RWPE2 (cell line): Measurements from ENCODE around the gene RBM20.

Experiments used
- ATAC-seq: fragments of 200-7000 bp; cut with Tn5 transposase; 3 replicates; pipeline ENCODE4 v1.9.1; 2021; ENCODE audit warnings: low read depth
- DNase-seq: peaks from one replicate; pipeline ENCODE4 v3.0.0-alpha.2; 2020; ENCODE audit warnings: low spot score
- H3K27ac ChIP-seq: fragments of 450-650 bp; 2 replicates; pipeline ENCODE4 v1.5.1; 2017; ENCODE audit warnings: mild to moderate bottlenecking; ENCODE audit not compliant: poor library complexity, severe bottlenecking
- H3K27me3 ChIP-seq: fragments of 250-450 bp; sonication (Bioruptor Pico); 2 replicates; pipeline ENCODE4 v1.5.1; 2021; ENCODE audit warnings: mild to moderate bottlenecking, moderate library complexity; ENCODE audit not compliant: insufficient read depth, poor library complexity, severe bottlenecking
- H3K36me3 ChIP-seq: fragments of 250-450 bp; sonication (Bioruptor Pico); 2 replicates; pipeline ENCODE4 v1.5.1; 2020; ENCODE audit warnings: low read depth, mild to moderate bottlenecking, moderate library complexity
- H3K4me1 ChIP-seq: fragments of 250-450 bp; sonication (Bioruptor Pico); 2 replicates; pipeline ENCODE4 v1.5.1; 2021; ENCODE audit warnings: mild to moderate bottlenecking, moderate library complexity; ENCODE audit not compliant: insufficient read depth, poor library complexity, severe bottlenecking
- H3K4me3 ChIP-seq: fragments of 250-450 bp; sonication (Bioruptor Pico); 2 replicates; pipeline ENCODE4 v1.5.1; 2021; ENCODE audit warnings: mild to moderate bottlenecking, moderate library complexity; ENCODE audit not compliant: severe bottlenecking
- H3K9me3 ChIP-seq: fragments of 250-450 bp; sonication (Bioruptor Pico); 2 replicates; pipeline ENCODE4 v1.5.1; 2021; ENCODE audit warnings: mild to moderate bottlenecking, moderate library complexity; ENCODE audit not compliant: severe bottlenecking
- TF ChIP-seq, protein P1 (sequence below): fragments of 450-650 bp; IDR thresholded peaks from one replicate; pipeline ENCODE4 v1.5.1; 2017; ENCODE audit warnings: mild to moderate bottlenecking, moderate library complexity; ENCODE audit not compliant: poor library complexity, severe bottlenecking

RBM20 gene

DNA sequence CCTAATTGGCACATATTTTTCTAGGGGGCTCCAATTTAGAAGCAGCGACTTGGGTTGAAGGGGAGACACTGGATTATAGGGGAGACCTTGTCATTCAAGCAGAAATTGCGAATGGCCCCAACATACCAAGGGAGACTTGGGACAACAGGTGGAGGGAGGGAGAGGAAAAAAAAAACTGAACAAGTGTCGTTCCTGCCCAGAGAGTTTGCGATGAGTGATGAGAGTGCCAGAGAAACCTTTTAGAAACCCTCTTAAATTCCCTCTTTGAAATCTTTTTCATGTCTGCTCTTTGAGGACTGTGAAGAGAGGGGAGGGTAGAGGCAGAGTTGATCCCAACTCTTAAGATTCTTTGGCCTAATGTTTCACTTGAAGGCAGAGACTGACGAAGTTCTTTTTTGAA lies 24.3 kb downstream of the RBM20 start:
- ATAC-seq, result no peak
- Histone ChIP-seq H3K27ac (no peak overlapping the region), H3K9me3 (no peaks in the 10 kb centered on the region), H3K27me3 (no peaks in the 10 kb centered on the region), H3K4me1 (peaks cover 12% of the 10 kb centered on the region), H3K36me3 (no peaks in the 10 kb centered on the region), H3K4me3 (no peak overlapping the region)
- no peak for DNase-seq
- TF ChIP-seq, protein P1, sequence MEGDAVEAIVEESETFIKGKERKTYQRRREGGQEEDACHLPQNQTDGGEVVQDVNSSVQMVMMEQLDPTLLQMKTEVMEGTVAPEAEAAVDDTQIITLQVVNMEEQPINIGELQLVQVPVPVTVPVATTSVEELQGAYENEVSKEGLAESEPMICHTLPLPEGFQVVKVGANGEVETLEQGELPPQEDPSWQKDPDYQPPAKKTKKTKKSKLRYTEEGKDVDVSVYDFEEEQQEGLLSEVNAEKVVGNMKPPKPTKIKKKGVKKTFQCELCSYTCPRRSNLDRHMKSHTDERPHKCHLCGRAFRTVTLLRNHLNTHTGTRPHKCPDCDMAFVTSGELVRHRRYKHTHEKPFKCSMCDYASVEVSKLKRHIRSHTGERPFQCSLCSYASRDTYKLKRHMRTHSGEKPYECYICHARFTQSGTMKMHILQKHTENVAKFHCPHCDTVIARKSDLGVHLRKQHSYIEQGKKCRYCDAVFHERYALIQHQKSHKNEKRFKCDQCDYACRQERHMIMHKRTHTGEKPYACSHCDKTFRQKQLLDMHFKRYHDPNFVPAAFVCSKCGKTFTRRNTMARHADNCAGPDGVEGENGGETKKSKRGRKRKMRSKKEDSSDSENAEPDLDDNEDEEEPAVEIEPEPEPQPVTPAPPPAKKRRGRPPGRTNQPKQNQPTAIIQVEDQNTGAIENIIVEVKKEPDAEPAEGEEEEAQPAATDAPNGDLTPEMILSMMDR, result no peak

DNA sequence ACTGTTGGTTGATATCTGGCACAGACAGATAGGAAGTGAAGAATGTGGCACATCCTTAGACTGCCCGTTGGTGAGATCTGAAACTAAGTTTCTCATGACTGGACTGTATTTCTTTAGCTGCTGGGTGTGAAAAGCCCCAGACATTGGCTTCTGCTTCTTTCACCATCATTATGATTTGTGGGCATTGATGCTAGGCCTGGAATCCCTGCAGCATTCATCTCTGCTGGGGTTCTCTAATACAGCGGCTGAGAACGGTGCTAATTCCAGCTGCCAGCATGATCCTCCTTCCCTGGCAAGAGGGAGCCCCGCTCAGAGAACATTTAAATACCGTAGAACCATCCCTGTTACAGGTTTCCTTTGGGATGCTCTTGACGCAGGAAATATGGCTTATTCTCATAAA lies 26.2 kb downstream of the RBM20 start:
- peaks cover 6% of the 10 kb centered on the region for H3K4me1 ChIP-seq
- no peaks in the 10 kb centered on the region for H3K27me3 ChIP-seq
- H3K4me3 ChIP-seq, result no peak overlapping the region
- DNase-seq, result no peak
- no peak for ATAC-seq
- H3K9me3 ChIP-seq, result no peaks in the 10 kb centered on the region
- H3K36me3 ChIP-seq, result no peaks in the 10 kb centered on the region
- no peak overlapping the region for H3K27ac ChIP-seq
- TF ChIP-seq, protein P1, result no peak

DNA sequence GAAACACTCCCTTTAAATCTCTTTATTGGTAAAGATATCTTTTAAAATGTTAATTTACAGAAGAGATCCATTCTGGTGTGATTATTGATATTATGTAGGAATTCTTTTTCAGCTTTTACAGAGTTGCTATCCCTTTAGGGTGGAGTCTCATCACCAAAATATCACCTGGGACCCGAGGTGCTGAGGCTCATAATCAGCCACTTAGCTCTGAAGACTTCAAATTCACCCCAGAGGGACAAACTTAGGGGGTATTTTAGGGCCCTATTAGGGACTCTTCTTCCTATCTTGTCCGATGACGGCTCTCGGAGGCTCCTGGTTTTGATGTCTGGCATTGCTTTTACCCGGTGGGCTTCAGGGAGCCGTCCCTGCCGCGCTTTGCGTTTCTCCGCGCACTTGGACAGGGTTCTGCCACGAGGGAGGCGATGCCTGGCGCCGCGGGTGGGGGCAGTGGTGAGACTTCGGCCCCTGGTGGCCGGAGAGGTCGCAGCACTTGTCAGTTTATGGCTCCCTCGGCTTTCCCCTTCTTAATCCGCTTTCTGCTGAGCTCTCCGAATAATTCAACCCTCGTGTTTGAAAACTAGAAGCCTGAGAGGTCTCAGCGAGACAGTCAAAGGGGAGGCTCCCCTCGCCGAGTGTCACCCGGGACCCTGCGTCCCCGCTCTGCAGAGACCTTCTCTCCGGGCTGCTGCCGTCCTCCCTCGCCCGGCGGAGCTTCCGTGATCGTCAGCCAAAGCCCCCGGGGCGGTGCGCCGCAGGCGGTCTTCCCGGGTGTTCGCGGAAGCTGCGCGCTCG lies 27.8 kb downstream of the RBM20 start:
- Histone ChIP-seq H3K4me3 (peak overlapping the region; percentile 37), H3K36me3 (no peaks in the 10 kb centered on the region), H3K27ac (no peak overlapping the region), H3K9me3 (no peaks in the 10 kb centered on the region), H3K27me3 (no peaks in the 10 kb centered on the region), H3K4me1 (no peaks in the 10 kb centered on the region)
- DNase-seq (peak; percentile 68), ATAC-seq (peak; percentile 96)
- TF ChIP-seq, protein P1, result peak; percentile 87

DNA sequence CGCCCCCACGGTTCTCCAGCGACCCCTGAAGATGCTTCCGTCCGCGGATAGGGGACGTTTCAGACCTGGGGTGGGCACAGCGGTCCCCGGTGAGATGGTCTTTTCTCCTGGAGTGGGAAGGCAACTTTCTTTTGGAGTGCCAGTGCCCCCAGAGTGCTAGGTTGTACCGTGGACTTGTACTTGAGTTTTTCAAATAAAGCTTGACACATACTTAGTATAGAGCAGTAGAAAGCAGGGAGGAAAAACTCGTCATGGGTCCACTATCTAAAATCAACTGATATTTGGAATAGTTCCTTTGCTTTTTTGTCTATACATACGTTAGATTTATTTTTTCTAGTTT lies 28.4 kb downstream of the RBM20 start:
- Histone ChIP-seq H3K27me3 (no peaks in the 10 kb centered on the region), H3K27ac (no peak overlapping the region), H3K9me3 (no peaks in the 10 kb centered on the region), H3K4me3 (peak overlapping the region; percentile 37), H3K36me3 (no peaks in the 10 kb centered on the region), H3K4me1 (no peaks in the 10 kb centered on the region)
- TF ChIP-seq, protein P1, result no peak
- DNase-seq, result no peak
- ATAC-seq, result peak; percentile 16; the same call in 1 of the 3 replicates

DNA sequence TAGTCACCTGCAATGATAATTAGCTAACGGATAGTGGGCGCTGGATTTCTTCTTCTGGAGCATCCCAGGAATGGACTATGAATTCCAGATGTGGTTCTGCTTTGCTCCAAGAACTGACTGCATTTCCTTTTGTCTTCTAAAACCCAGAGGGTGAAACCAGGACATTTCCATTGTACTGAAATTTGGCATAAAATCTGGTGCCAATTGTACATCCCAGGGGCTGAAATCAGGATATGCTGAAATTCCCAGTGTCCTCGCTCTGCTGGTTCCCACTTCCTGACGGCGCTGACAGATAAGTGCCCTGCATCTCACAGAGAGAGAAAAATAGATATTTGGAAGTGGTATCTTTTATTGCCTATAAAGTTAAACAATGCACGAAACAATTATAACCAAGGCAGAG lies 31.9 kb downstream of the RBM20 start:
- H3K4me3 ChIP-seq, result no peak overlapping the region
- H3K27me3 ChIP-seq, result no peaks in the 10 kb centered on the region
- ATAC-seq, result no peak
- no peaks in the 10 kb centered on the region for H3K9me3 ChIP-seq
- no peaks in the 10 kb centered on the region for H3K4me1 ChIP-seq
- H3K27ac ChIP-seq, result no peak overlapping the region
- no peaks in the 10 kb centered on the region for H3K36me3 ChIP-seq
- TF ChIP-seq, protein P1, result no peak
- DNase-seq, result no peak
